Smooth muscle cell (in vitro differentiated cells): ENCODE measurements around the gene HPCAL1. TPM values are rescaled to one million over a fixed set of nuclear protein-coding genes. Genes with fewer than 3 reads are reported as not detected.
"Not testable (repeated sequence)": the region's sequence is repeated elsewhere in the genome, so short reads cannot be mapped to it uniquely, and the experiment has no call there.

Experiments used
- DNase-seq: peaks from one replicate; lab custom pipeline; 2025; ENCODE audit not compliant: unreplicated experiment; lab: John Stamatoyannopoulos, UW
- H2AFZ ChIP-seq: fragments of 200-600 bp; sonication (generic); 2 replicates; pipeline ENCODE4 v1.6.0; 2016; ENCODE audit warnings: antibody characterized with exemption, low read depth, mild to moderate bottlenecking
- H3F3A ChIP-seq: fragments of 200-600 bp; sonication (generic); 2 replicates; pipeline ENCODE4 v1.6.0; 2017; ENCODE audit warnings: antibody characterized with exemption, low read depth
- H3K27ac ChIP-seq: fragments of 200-600 bp; sonication (generic); 2 replicates; pipeline ENCODE4 v1.5.1; 2016; ENCODE audit warnings: low read depth, mild to moderate bottlenecking
- H3K27me3 ChIP-seq: fragments of 200-600 bp; sonication (generic); 2 replicates; pipeline ENCODE4 v1.6.1; 2016; ENCODE audit warnings: low read depth, mild to moderate bottlenecking
- H3K36me3 ChIP-seq: fragments of 200-600 bp; sonication (generic); 2 replicates; pipeline ENCODE4 v1.5.1; 2016; ENCODE audit warnings: low read depth
- H3K4me1 ChIP-seq: fragments of 200-600 bp; sonication (generic); 2 replicates; pipeline ENCODE4 v1.5.1; 2016; ENCODE audit warnings: low read depth
- H3K4me2 ChIP-seq: fragments of 200-600 bp; sonication (generic); 2 replicates; pipeline ENCODE4 v1.6.0; 2016; ENCODE audit warnings: mild to moderate bottlenecking
- H3K4me3 ChIP-seq: fragments of 200-600 bp; sonication (generic); 2 replicates; pipeline ENCODE4 v1.5.1; 2016; ENCODE audit warnings: mild to moderate bottlenecking
- H3K79me2 ChIP-seq: fragments of 200-600 bp; sonication (generic); 2 replicates; pipeline ENCODE4 v1.6.0; 2016; ENCODE audit warnings: low read depth, mild to moderate bottlenecking
- H3K9ac ChIP-seq: fragments of 200-600 bp; sonication (generic); 2 replicates; pipeline ENCODE4 v1.6.0; 2016; ENCODE audit warnings: low read depth
- H3K9me3 ChIP-seq: fragments of 200-600 bp; sonication (generic); replicated peaks from 2 replicates; pipeline ENCODE4 v1.5.1; 2016; ENCODE audit warnings: low read depth
- H4K20me1 ChIP-seq: fragments of 200-600 bp; sonication (generic); 2 replicates; pipeline ENCODE4 v1.6.0; 2016; ENCODE audit warnings: low read depth
- CTCF ChIP-seq: fragments of 200-600 bp; sonication (generic); IDR thresholded peaks from 2 replicates; pipeline ENCODE4 v1.5.1; 2017; ENCODE audit warnings: borderline replicate concordance, mild to moderate bottlenecking, antibody characterized with exemption; ENCODE audit not compliant: insufficient read depth, poor library complexity, severe bottlenecking
- WGBS: methylation state at CpG from one replicate; pipeline ENCODE4 v1.1.7; 2016; ENCODE audit warnings: low lambda C conversion rate; 5-methylcytosine and 5-hydroxymethylcytosine counted together
- polyA plus RNA-seq: library from polyadenylated mRNA; unstranded; fragments of >200 nt; fragmentation: Nextera tagmentation; extraction: Ambion mirVana; gene quantifications from 2 replicates; pipeline ENCODE4 v1.2.1, GENCODE V29; 2016
- total RNA-seq: library from RNA; depleted of rRNA; stranded (reverse); fragments of >200 nt; gene quantifications from 2 replicates; pipeline ENCODE4 v1.2.3, GENCODE V29; 2014

Gene HPCAL1
- total and polyA plus RNA-seq, 2 experiments from 2014 or later = 11.7 to 15.8 TPM

DNA sequence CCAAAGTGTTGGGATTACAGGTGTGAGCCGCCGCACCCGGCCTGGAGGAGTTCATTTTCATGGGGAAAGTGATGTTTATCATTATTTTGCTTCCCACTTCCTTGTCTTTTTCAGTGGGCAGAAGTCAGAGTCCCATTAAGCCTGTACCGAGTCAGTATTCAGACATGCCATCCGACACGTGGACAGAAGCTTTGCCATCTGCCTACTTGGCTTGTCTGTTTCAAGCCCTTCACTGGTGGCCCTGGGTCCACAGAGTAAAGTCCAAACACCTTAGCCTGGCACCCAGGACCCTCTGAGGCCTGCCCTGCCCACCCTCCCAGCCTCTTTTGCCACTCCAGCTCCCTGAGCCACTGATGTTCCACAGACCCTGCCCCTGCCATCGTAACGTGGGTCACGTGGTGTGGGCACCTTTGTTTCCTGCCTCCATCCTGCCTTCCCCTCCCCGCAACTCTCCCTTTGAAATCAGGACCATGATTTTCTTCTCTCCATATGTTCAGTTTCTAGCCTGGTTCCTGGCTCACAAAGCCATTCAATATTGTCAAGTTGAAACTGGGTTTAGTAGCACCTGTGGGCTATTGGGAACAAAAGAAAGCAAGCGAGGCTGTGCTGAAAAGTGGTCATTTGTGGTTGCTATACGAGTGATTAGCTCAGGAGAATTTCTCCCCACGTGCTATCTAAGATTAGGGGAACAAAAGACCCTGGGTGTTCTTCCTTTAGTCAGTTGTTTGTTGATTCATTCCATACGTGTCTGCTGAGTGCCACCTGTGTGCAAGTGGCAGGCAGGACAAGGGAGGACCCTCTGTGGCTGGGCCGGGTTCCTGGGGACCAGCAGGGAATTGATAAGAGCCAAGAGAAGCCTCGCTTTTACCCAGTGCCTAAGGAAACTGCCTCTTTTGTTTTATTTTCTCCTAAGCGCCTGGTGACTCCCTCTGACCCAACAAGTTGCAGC is 150.5 kb downstream of the HPCAL1 start:
- Histone ChIP-seq H3K4me2 (no peak overlapping the region), H3K9ac (no peak overlapping the region), H3K27me3 (no peaks in the 10 kb centered on the region), H3K27ac (no peak overlapping the region), H3K4me1 (peaks cover 16% of the 10 kb centered on the region), H3F3A (no peaks in the 10 kb centered on the region), H3K79me2 (no peaks in the 10 kb centered on the region), H4K20me1 (no peaks in the 10 kb centered on the region), H3K36me3 (no peaks in the 10 kb centered on the region), H2AFZ (no peak overlapping the region), H3K4me3 (no peak overlapping the region), H3K9me3 (no peaks in the 10 kb centered on the region)
- no peak for DNase-seq
- no peak for TF ChIP-seq CTCF
- 87% methylated on average over 17 of the region's 17 CpGs for WGBS

- Histone ChIP-seq H3K9me3 (no peaks in the 10 kb centered on the region), H3K4me3 (no peak overlapping the region), H3K27ac (no peak overlapping the region), H2AFZ (no peak overlapping the region), H4K20me1 (no peaks in the 10 kb centered on the region), H3K27me3 (no peaks in the 10 kb centered on the region), H3K79me2 (no peaks in the 10 kb centered on the region), H3K36me3 (no peaks in the 10 kb centered on the region), H3K4me2 (no peak overlapping the region), H3F3A (no peaks in the 10 kb centered on the region), H3K4me1 (peaks cover 16% of the 10 kb centered on the region), H3K9ac (no peak overlapping the region)
- DNase-seq = no peak
- no peak for TF ChIP-seq CTCF
- 91% methylated on average over 9 of the region's 9 CpGs for WGBS
Measured at GRCh38 chr2:10453905-10454298, 151.2 kb downstream of the HPCAL1 start.

DNA sequence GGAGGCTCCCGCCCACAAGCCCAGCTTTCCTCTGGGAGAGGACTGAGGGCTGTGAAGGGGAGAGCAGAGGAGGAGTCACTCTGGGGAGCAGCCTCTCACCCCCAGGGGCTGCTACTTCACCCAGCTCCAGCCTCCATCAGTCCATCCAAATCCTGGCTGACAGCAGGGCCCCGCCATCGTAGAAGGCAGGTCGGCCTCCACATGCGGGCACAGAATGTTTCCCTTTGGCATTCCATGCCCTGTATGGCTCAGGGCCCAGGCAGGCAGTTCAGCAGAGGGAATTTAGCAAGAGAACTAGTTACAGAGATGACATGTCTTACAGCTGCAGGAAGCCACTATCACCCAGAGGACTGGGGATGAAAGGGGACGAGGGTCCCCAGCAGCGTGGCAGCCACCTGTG is 151.8 kb downstream of the HPCAL1 start:
- H3K4me1 ChIP-seq = peaks cover 11% of the 10 kb centered on the region
- no peaks in the 10 kb centered on the region for H4K20me1 ChIP-seq
- no peak overlapping the region for H3K27ac ChIP-seq
- no peak overlapping the region for H3K4me2 ChIP-seq
- 95% methylated on average over 7 of the region's 7 CpGs for whole genome bisulfite sequencing
- no peak for DNase-seq
- no peaks in the 10 kb centered on the region for H3K9me3 ChIP-seq
- TF ChIP-seq CTCF = no peak
- no peak overlapping the region for H3K4me3 ChIP-seq
- H3K27me3 ChIP-seq = no peaks in the 10 kb centered on the region
- H3K79me2 ChIP-seq = no peaks in the 10 kb centered on the region
- H3K36me3 ChIP-seq = no peaks in the 10 kb centered on the region
- H3K9ac ChIP-seq = no peak overlapping the region
- no peaks in the 10 kb centered on the region for H3F3A ChIP-seq
- no peak overlapping the region for H2AFZ ChIP-seq

DNA sequence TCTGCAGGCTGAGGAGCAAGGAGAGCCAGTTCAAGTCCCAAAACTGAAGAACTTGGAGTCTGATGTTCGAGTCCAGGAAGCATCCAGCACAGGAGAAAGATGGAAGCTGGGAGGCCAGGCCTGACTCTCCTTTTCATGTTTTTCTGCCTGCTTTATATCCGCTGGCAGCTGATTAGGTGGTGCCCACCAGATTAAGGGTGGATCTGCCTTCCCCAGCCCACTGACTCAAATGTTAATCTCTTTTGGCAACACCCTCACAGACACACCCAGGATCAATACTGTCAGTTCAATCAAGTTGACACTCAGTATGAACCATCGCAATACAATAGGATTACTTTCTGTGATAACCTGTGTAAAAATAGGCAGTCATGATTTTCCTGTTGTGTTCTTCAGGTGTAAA is 154.5 kb downstream of the HPCAL1 start:
- not testable (repeated sequence) for H3K4me3 ChIP-seq, H3K36me3 ChIP-seq, H3K9me3 ChIP-seq, H4K20me1 ChIP-seq, H3K4me1 ChIP-seq, H3K27me3 ChIP-seq, DNase-seq, H2AFZ ChIP-seq, H3K79me2 ChIP-seq, H3K4me2 ChIP-seq, H3K9ac ChIP-seq, H3F3A ChIP-seq, H3K27ac ChIP-seq
- WGBS = 90% methylated on average over 3 of the region's 3 CpGs
